Raji (cell line): Measurements from ENCODE around the gene RDH8.

ENCODE experiments used
- POLR2A ChIP-seq: IDR thresholded peaks from 2 replicates; pipeline ENCODE4 v1.6.1; 2011; ENCODE audit warnings: low read depth, low read length, control low read depth; ENCODE audit not compliant: insufficient read depth

RDH8 gene

GRCh38 chr19:10013834-10014618, 743 bp downstream of the RDH8 start:
- TF ChIP-seq POLR2A: no peak

- no peak for TF ChIP-seq POLR2A
These were observed 5.0 kb downstream of the RDH8 start for GRCh38 chr19:10018263-10018662.

GRCh38 chr19:10018786-10019185, 5.5 kb downstream of the RDH8 start:
- no peak for TF ChIP-seq POLR2A

- no peak for TF ChIP-seq POLR2A
These were observed 6.0 kb downstream of the RDH8 start for GRCh38 chr19:10019246-10019645.

- TF ChIP-seq POLR2A: no peak
These were observed 7.6 kb downstream of the RDH8 start for GRCh38 chr19:10020851-10021250.

- TF ChIP-seq POLR2A: no peak
These were observed 8.2 kb downstream of the RDH8 start for GRCh38 chr19:10021446-10021845.

GRCh38 chr19:10021863-10022262, 8.6 kb downstream of the RDH8 start:
- no peak for TF ChIP-seq POLR2A

GRCh38 chr19:10026744-10027143, 13.5 kb downstream of the RDH8 start:
- no peak for TF ChIP-seq POLR2A

GRCh38 chr19:10027158-10027997, 14.1 kb downstream of the RDH8 start:
- no peak for TF ChIP-seq POLR2A

- no peak for TF ChIP-seq POLR2A
These were observed 20.3 kb downstream of the RDH8 start for GRCh38 chr19:10033614-10034013.

GRCh38 chr19:10036601-10037071, 23.4 kb downstream of the RDH8 start:
- TF ChIP-seq POLR2A: no peak

GRCh38 chr19:10037367-10037766, 24.1 kb downstream of the RDH8 start:
- TF ChIP-seq POLR2A: no peak

GRCh38 chr19:10037809-10038208, 24.5 kb downstream of the RDH8 start:
- no peak for TF ChIP-seq POLR2A

GRCh38 chr19:10043286-10043927, 30.1 kb downstream of the RDH8 start:
- TF ChIP-seq POLR2A: no peak

GRCh38 chr19:10044390-10044789, 31.1 kb downstream of the RDH8 start:
- no peak for TF ChIP-seq POLR2A
